SK-N-SH (cell line): ENCODE measurements around the gene GRK2. TPM values are rescaled to one million over a fixed set of nuclear protein-coding genes. Genes with fewer than 3 reads are reported as not detected.

Experiments used
- CTCF ChIA-PET: fragments of 300-600, 350-600 bp; formaldehyde crosslinking; extraction: SDS; loops from one replicate; lab custom pipeline; 2021; lab: Yijun Ruan, JAX
- POLR2A ChIA-PET: fragments of 350-600 bp; sonication (Branson Sonifier 250); formaldehyde crosslinking; extraction: SDS; loops from one replicate; lab custom pipeline; 2020; ENCODE audit warnings: antibody characterized with exemption, inconsistent platforms; lab: Yijun Ruan, JAX
- DNase-seq: peaks from one replicate; pipeline ENCODE4 v3.0.0; 2012
- H2AFZ ChIP-seq: fragments of 200-600 bp; sonication (generic); 2 replicates; pipeline ENCODE4 v1.8.1; 2016; ENCODE audit warnings: antibody characterized with exemption, mild to moderate bottlenecking, low read depth
- H3F3A ChIP-seq: fragments of 200-600 bp; sonication (generic); replicated peaks from 2 replicates; pipeline ENCODE3; 2016; ENCODE audit warnings: antibody characterized with exemption, mild to moderate bottlenecking; ENCODE audit not compliant: insufficient read depth
- H3K27ac ChIP-seq, 2 experiments: fragments of 200-500 bp in 1 of 2; fragments of 200-600 bp in 1 of 2; sonication (Bioruptor generic) in 1 of 2; sonication (generic), shearing (Covaris generic) in 1 of 2; 2 replicates each; pipeline versions ENCODE4 v1.5.1 to v1.6.1; 2014 to 2016; ENCODE audit warnings: low read depth in 2 of 2, inconsistent platforms in 1 of 2, low read length in 1 of 2, mild to moderate bottlenecking in 1 of 2, mixed read lengths in 1 of 2
- H3K27me3 ChIP-seq: fragments of 200-600 bp; sonication (generic), shearing (Covaris generic); 2 replicates; pipeline ENCODE4 v1.6.1; 2016; ENCODE audit warnings: mixed run types; ENCODE audit not compliant: insufficient read depth
- H3K36me3 ChIP-seq, 2 experiments: fragments of 200-500 bp in 1 of 2; fragments of 200-600 bp in 1 of 2; sonication (Bioruptor generic) in 1 of 2; sonication (generic) in 1 of 2; replicated peaks in 1 of 2; 2 replicates each; pipeline versions ENCODE3 to v1.5.1; 2014 to 2016; ENCODE audit warnings: low read length in 1 of 2, mild to moderate bottlenecking in 1 of 2; ENCODE audit not compliant: insufficient read depth in 2 of 2, control insufficient read depth in 1 of 2
- H3K4me1 ChIP-seq, 2 experiments: fragments of 200-500 bp in 1 of 2; fragments of 200-600 bp in 1 of 2; sonication (Bioruptor generic) in 1 of 2; sonication (generic), shearing (Covaris generic) in 1 of 2; 2 replicates each; pipeline versions ENCODE4 v1.5.1 to v1.6.1; 2014 to 2016; ENCODE audit warnings: low read depth in 1 of 2, low read length in 1 of 2, mixed run types in 1 of 2; ENCODE audit not compliant: insufficient read depth in 2 of 2, control insufficient read depth in 1 of 2
- H3K4me2 ChIP-seq: fragments of 200-600 bp; sonication (generic), shearing (Covaris generic); 2 replicates; pipeline ENCODE4 v1.6.1; 2017; ENCODE audit warnings: mixed run types
- H3K4me3 ChIP-seq, 2 experiments: fragments of 200-500 bp in 1 of 2; fragments of 200-600 bp in 1 of 2; sonication (Bioruptor generic) in 1 of 2; sonication (generic), shearing (Covaris generic) in 1 of 2; 2 replicates each; pipeline versions ENCODE4 v1.5.1 to v1.8.1; 2014 to 2016; ENCODE audit warnings: low read depth in 2 of 2, inconsistent platforms in 1 of 2, low read length in 1 of 2, mild to moderate bottlenecking in 1 of 2, mixed read lengths in 1 of 2, moderate library complexity in 1 of 2
- H3K79me2 ChIP-seq: fragments of 200-600 bp; sonication (generic); 2 replicates; pipeline ENCODE4 v1.8.1; 2017; ENCODE audit warnings: mild to moderate bottlenecking; ENCODE audit not compliant: insufficient read depth
- H3K9ac ChIP-seq: fragments of 200-600 bp; sonication (generic); 2 replicates; pipeline ENCODE4 v1.6.1; 2017; ENCODE audit warnings: mixed run types
- H3K9me2 ChIP-seq: fragments of 200-600 bp; sonication (generic); 2 replicates; pipeline ENCODE4 v1.6.1; 2017; ENCODE audit warnings: mixed run types
- H3K9me3 ChIP-seq: fragments of 200-600 bp; sonication (generic); 2 replicates; pipeline ENCODE4 v1.6.1; 2017; ENCODE audit warnings: mixed run types, mild to moderate bottlenecking, moderate library complexity
- H4K20me1 ChIP-seq: fragments of 200-600 bp; sonication (generic); 2 replicates; pipeline ENCODE4 v1.6.1; 2017; ENCODE audit warnings: mild to moderate bottlenecking, mixed run types; ENCODE audit not compliant: insufficient read depth
- CHD2 ChIP-seq: fragments of 150-350 bp; IDR thresholded peaks from 2 replicates; pipeline ENCODE4 v1.6.1; 2018; ENCODE audit warnings: low read length; ENCODE audit not compliant: partially characterized antibody
- CTCF ChIP-seq: fragments of 200-600 bp; sonication (generic); IDR thresholded peaks from 2 replicates; pipeline ENCODE4 v1.6.1; 2017; ENCODE audit warnings: antibody characterized with exemption, mild to moderate bottlenecking, moderate library complexity
- EP300 ChIP-seq, 2 experiments: IDR thresholded peaks; 2 replicates each; pipeline versions ENCODE4 v1.4.0 to v1.6.1; 2012; ENCODE audit warnings: borderline replicate concordance in 1 of 2, low read depth in 1 of 2, low read length in 1 of 2
- FOSL2 ChIP-seq: IDR thresholded peaks from 2 replicates; pipeline ENCODE4 v1.4.0; 2012; ENCODE audit warnings: low read depth, mild to moderate bottlenecking, moderate library complexity, borderline replicate concordance
- FOXJ3 ChIP-seq: sonication (generic); formaldehyde crosslinking; IDR thresholded peaks from 2 replicates; pipeline ENCODE4 v1.5.1; 2020; ENCODE audit warnings: mild to moderate bottlenecking, missing genetic modification reagents
- FOXM1 ChIP-seq: IDR thresholded peaks from 2 replicates; pipeline ENCODE4 v1.4.0; 2012; ENCODE audit warnings: low read depth, mild to moderate bottlenecking
- IRF3 ChIP-seq: fragments of 150-350 bp; IDR thresholded peaks from 2 replicates; pipeline ENCODE4 v1.6.1; 2016; ENCODE audit warnings: mild to moderate bottlenecking, low read depth, low read length
- MAX ChIP-seq: IDR thresholded peaks from 2 replicates; pipeline ENCODE4 v1.4.0; 2012; ENCODE audit warnings: low read depth
- NFIC ChIP-seq: IDR thresholded peaks from 2 replicates; pipeline ENCODE4 v1.4.0; 2012; ENCODE audit warnings: borderline replicate concordance
- POLR2AphosphoS5 ChIP-seq: IDR thresholded peaks from 2 replicates; pipeline ENCODE4 v1.6.1; 2012; ENCODE audit warnings: low read depth, low read length
- REST ChIP-seq: IDR thresholded peaks from 2 replicates; pipeline ENCODE4 v1.6.1; 2012; ENCODE audit warnings: mild to moderate bottlenecking, low read depth, low read length, moderate library complexity
- SMC3 ChIP-seq: IDR thresholded peaks from 2 replicates; pipeline ENCODE4 v1.6.1; 2012; ENCODE audit warnings: low read depth, low read length, improper control_type of control experiment
- TAF1 ChIP-seq: IDR thresholded peaks from 2 replicates; pipeline ENCODE4 v1.6.1; 2012; ENCODE audit warnings: low read depth, mild to moderate bottlenecking, low read length, moderate library complexity, borderline replicate concordance
- YY1 ChIP-seq: IDR thresholded peaks from 2 replicates; pipeline ENCODE4 v1.4.0; 2012; ENCODE audit warnings: low read depth, mild to moderate bottlenecking
- WGBS: methylation state at CpG from one replicate; pipeline ENCODE4 v1.1.6; 2017; ENCODE audit warnings: low lambda C conversion rate; 5-methylcytosine and 5-hydroxymethylcytosine counted together
- polyA plus RNA-seq, 3 experiments: library from polyadenylated mRNA; depleted of rRNA; stranded (reverse); fragments of >200 nt; gene quantifications; 2 replicates each; pipeline ENCODE4 v1.2.3, GENCODE V29; 2012

GRK2 gene
- polyA plus RNA-seq, 1 of the 3 experiments (the other 2 are of a cell fraction): 48.5 TPM

- Histone ChIP-seq H3F3A (no peaks in the 10 kb centered on the region), H2AFZ (no peak overlapping the region), H3K4me2 (no peak overlapping the region), H3K9ac (no peak overlapping the region), H3K9me2 (no peaks in the 10 kb centered on the region), H4K20me1 (no peaks in the 10 kb centered on the region), H3K36me3 (peaks cover 3 to 61% of the 10 kb centered on the region in 2 experiments), H3K4me3 (no peak overlapping the region), H3K4me1 (peaks cover 0 to 4% of the 10 kb centered on the region in 2 experiments; a peak in 2 of 4 replicates), H3K9me3 (no peaks in the 10 kb centered on the region), H3K27ac (no peak overlapping the region), H3K79me2 (no peaks in the 10 kb centered on the region; the same call in 1 of the 2 replicates), H3K27me3 (no peaks in the 10 kb centered on the region)
- DNase-seq: no peak
- WGBS: 87% methylated on average over 8 of the region's 27 CpGs
- CTCF ChIA-PET: interaction anchor here (0.8 to 3.9 kb wide), 5 partner anchors 20 to 1501 kb away, joined by 3 to 20 read pairs (median 7); no protein-coding TSS in a partner anchor
- no peak for TF ChIP-seq YY1
- no peak for TF ChIP-seq REST
- no peak for TF ChIP-seq CTCF
- no peak for TF ChIP-seq SMC3
- TF ChIP-seq EP300 (IDR thresholded peaks at IDR 0.05; ENCODE audit: borderline replicate concordance in 1 of 2, low read depth in 1 of 2, low read length in 1 of 2): no peak
- no peak for TF ChIP-seq NFIC
- TF ChIP-seq MAX: no peak
- TF ChIP-seq FOXM1: no peak
- TF ChIP-seq POLR2AphosphoS5: no peak
- TF ChIP-seq CHD2: no peak
- TF ChIP-seq IRF3: no peak
- no peak for TF ChIP-seq TAF1
- no peak for TF ChIP-seq FOXJ3
- no peak for TF ChIP-seq FOSL2
- POLR2A ChIA-PET: no interaction called here
Observed at GRCh38 chr11:67281552-67282150, 15.4 kb downstream of the GRK2 start.
